ENCODE measurements around the gene NLRP14. TPM values are rescaled to one million over a fixed set of nuclear protein-coding genes. Genes with fewer than 3 reads are reported as not detected.

The NLRP14 gene
- total and polyA plus RNA-seq, 12 donors, result 0.05 to 0.11 (median 0.11) TPM; not detected in 8

DNA sequence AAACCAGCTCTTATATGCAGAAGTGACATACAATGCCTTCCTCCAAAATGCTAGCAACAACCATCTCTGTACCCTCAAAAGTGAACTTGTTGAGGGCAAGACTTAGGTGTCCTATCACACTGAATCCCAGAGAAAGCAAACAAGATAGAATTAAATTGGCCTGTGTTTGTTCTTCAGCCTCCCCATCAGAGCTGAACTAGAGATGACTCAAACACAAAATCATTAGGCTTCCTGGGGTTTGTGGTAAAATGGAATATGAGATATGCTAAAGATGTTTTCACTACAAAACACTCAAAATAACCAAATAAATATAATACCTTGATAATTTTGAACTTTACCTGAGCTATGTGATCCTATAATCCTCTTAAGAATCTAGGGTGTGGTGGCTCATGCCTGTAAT is 31.8 kb upstream of the NLRP14 start:
- Histone ChIP-seq H3K4me1 (replicated peaks in 1 of 2) (no peaks in the 10 kb centered on the region), H3K27ac (no peak overlapping the region), H3K27me3 (no peaks in the 10 kb centered on the region), H3K4me3 (no peak overlapping the region), H3K9me3 (replicated peaks in 1 of 3) (no peaks in the 10 kb centered on the region), H3K36me3 (replicated peaks in 1 of 2) (no peaks in the 10 kb centered on the region)
- TF ChIP-seq POLR2A (IDR thresholded peaks at IDR 0.05) (no peak), CTCF (IDR thresholded peaks at IDR 0.05) (no peak)
- intact Hi-C loops (cut with DNase I), result no loop called here
- DNase-seq, result no peak

DNA sequence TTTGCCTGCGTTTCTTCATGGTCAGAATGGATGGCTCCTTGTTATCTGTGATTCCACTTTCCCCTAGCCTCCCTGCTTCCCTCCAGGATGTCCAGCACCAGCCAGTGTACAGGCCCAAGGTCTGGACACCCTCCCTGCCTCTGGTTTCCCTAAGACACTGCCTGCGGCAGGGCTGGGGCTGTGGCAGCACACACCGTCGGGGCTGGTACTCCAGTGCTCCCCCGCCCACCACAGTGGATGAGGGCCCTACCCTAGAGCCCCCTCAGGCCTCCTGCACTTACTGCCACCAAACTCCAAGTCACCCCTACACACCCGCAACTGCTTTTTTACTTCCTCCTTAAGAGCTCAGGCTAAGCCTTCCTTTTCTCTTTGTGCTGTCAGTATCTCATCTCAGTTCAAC is 29.1 kb upstream of the NLRP14 start:
- TF ChIP-seq CTCF (IDR thresholded peaks at IDR 0.05) (no peak), POLR2A (IDR thresholded peaks at IDR 0.05) (no peak)

DNA sequence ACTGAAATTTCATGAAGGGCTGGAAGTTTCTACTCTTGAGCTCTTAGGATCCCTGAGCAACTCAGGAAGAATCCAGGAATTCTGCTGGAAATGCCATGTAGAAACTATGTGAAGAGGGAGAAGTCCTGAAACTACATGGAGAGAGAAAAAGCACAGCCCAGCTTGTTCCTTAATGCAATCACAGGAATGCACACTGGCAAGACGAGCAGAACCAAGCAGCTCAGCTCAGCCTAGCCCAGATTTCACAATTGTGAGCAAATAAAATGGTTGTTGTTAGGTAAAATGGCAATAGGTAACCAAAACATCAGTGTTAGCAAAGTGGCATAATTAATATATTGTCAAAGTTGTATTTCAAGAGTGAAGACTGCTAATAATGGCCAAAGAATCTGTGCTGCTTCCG is 28.3 kb upstream of the NLRP14 start:
- H3K27ac ChIP-seq, result no peak overlapping the region
- TF ChIP-seq CTCF (IDR thresholded peaks at IDR 0.05) (no peak), POLR2A (IDR thresholded peaks at IDR 0.05) (no peak)
- intact Hi-C loops (cut with DNase I), result no loop called here
- no peak for DNase-seq
- WGBS, 4 donors, result 60 to 73% (median 65%) methylated on average over 2 of the region's 2 CpGs
- no peaks in the 10 kb centered on the region for H3K9me3 ChIP-seq (replicated peaks in 1 of 3)
- no peaks in the 10 kb centered on the region for H3K36me3 ChIP-seq (replicated peaks in 1 of 2)
- no peaks in the 10 kb centered on the region for H3K4me1 ChIP-seq (replicated peaks in 1 of 2)
- no peak overlapping the region for H3K4me3 ChIP-seq
- no peaks in the 10 kb centered on the region for H3K27me3 ChIP-seq

More for the DNA sequence above, 29.1 kb upstream of the NLRP14 start:
- Histone ChIP-seq H3K4me1 (replicated peaks in 1 of 2) (no peaks in the 10 kb centered on the region), H3K4me3 (no peak overlapping the region), H3K27ac (no peak overlapping the region), H3K36me3 (replicated peaks in 1 of 2) (no peaks in the 10 kb centered on the region), H3K9me3 (replicated peaks in 1 of 3) (no peaks in the 10 kb centered on the region), H3K27me3 (no peaks in the 10 kb centered on the region)
- no peak for DNase-seq
- intact Hi-C loops (cut with DNase I), result no loop called here
- WGBS, 4 donors, result 59 to 82% (median 71%) methylated on average over 5 to 6 of the region's 6 CpGs

DNA sequence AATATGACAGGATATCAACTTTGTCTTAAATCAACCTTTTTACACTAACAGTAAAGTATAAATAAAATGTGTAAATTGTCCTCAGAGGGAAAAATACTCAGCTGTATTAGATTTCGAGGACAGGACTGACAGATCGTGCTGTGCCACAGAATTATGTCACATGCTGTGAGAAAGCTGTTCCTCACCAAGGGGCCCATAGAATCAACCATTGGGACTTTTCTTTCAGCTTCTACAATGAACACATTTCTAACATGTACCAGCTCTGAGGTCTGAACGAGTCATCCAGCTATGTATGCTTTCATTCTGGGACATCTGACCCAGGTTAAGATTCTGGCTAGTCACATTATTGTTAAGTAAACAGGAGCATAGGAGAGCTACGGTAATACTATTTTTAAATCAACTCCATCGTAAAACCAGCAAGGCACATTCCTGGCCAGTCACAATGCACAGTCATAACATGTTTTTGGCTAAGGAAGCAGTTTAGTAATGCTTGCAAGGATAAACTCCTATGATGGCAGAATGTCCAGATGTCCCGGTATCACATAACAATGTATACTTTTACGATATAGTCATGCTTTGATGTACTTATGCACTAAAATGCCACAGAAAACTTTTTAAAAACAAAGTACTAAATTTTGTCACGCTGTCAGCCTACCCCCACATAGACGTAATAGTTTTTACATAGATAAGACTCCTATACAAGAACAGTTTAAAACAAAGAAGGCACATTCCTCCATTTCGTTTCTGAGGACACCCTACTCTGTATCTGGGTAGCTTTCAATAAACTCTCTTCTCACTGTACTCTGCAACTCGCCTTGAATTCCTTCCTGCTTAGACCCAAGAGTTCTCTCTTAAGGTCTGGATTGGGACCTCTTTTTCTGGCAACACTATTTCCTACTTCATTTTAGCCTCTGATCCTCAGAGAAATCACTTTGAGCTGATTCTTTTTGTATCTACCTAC is 27.5 kb upstream of the NLRP14 start:
- no peak overlapping the region for H3K4me3 ChIP-seq
- TF ChIP-seq CTCF (IDR thresholded peaks at IDR 0.05), result no peak
- no peak for TF ChIP-seq POLR2A (IDR thresholded peaks at IDR 0.05)
- no peaks in the 10 kb centered on the region for H3K4me1 ChIP-seq (replicated peaks in 1 of 2)
- intact Hi-C loops (cut with DNase I), result no loop called here
- H3K27me3 ChIP-seq, result no peaks in the 10 kb centered on the region
- H3K36me3 ChIP-seq (replicated peaks in 1 of 2), result no peaks in the 10 kb centered on the region
- H3K9me3 ChIP-seq (replicated peaks in 1 of 3), result no peaks in the 10 kb centered on the region
- no peak for DNase-seq
- no peak overlapping the region for H3K27ac ChIP-seq
- 49 to 54% (median 53%) methylated on average over 11 of the region's 11 CpGs for WGBS, 4 donors
